ENCODE data around the gene ZSCAN9.

GRCh38 chr6:28182255-28182654, 42.8 kb upstream of the ZSCAN9 start:
- TF ChIP-seq CTCF (IDR thresholded peaks at IDR 0.05; ENCODE audit: poor library complexity) (no peak), EZH2 (IDR thresholded peaks at IDR 0.05; ENCODE audit: borderline replicate concordance) (no peak), EZH2phosphoT487 (IDR thresholded peaks at IDR 0.05; ENCODE audit: low read depth, severe bottlenecking, unreplicated experiment) (no peak)
